Lower leg skin (tissue), 3 donors: ENCODE results near the gene NFIA.

Experiments
- CTCF ChIP-seq, 3 donors: fragments of 450-650 bp; IDR thresholded peaks; one replicate each; pipeline ENCODE4 v1.5.1; 2016; ENCODE audit warnings: antibody characterized with exemption in 3 of 3, mild to moderate bottlenecking in 3 of 3, moderate library complexity in 2 of 3
- POLR2A ChIP-seq, 2 donors: fragments of 450-650 bp; IDR thresholded peaks; one replicate each; pipeline ENCODE4 v1.6.1; 2016 to 2017; ENCODE audit warnings: antibody characterized with exemption in 2 of 2, mild to moderate bottlenecking in 1 of 2, moderate library complexity in 1 of 2

- TF ChIP-seq CTCF (IDR thresholded peaks at IDR 0.05) (no peak), POLR2A (IDR thresholded peaks at IDR 0.05) (no peak)
These were observed 46.5 kb upstream of the NFIA start for GRCh38 chr1:61035880-61036279.
